ENCODE data around the gene NAA16. TPM values are rescaled to one million over a fixed set of nuclear protein-coding genes. Genes with fewer than 3 reads are reported as not detected.

Gene NAA16
- total RNA-seq, 1 experiment from 2014 or later, result 27.0 TPM

DNA sequence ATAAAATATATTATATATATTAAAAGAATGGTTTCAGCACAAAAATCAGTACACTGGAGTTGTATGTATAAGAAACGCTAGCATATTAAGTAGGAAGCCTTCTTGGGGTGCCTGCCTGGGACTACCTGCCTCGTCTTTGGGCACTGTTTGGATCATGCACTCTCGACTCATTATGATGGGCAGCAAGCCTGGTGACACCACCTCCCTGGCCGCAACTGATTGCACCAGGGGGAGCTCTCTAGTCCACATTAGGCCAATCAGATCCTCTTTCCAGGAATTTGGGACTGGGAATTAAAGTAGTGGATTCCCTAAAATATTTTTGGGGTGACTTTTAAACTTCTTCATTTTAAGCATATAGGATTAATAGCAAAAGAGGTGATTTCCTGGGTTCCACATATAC lies 90.3 kb downstream of the NAA16 start:
- Mint-ChIP-seq H3K4me1 (ENCODE audit: low read depth, unreplicated experiment) (no peaks in the 10 kb centered on the region), H3K4me3 (ENCODE audit: low read depth, unreplicated experiment) (no peak overlapping the region), H3K27me3 (ENCODE audit: unreplicated experiment) (no peaks in the 10 kb centered on the region), H3K27ac (ENCODE audit: unreplicated experiment) (no peak overlapping the region), H3K36me3 (ENCODE audit: insufficient read depth, unreplicated experiment) (no peaks in the 10 kb centered on the region), H3K9me3 (ENCODE audit: low read depth, unreplicated experiment) (no peaks in the 10 kb centered on the region)
- TF ChIP-seq, protein P1, sequence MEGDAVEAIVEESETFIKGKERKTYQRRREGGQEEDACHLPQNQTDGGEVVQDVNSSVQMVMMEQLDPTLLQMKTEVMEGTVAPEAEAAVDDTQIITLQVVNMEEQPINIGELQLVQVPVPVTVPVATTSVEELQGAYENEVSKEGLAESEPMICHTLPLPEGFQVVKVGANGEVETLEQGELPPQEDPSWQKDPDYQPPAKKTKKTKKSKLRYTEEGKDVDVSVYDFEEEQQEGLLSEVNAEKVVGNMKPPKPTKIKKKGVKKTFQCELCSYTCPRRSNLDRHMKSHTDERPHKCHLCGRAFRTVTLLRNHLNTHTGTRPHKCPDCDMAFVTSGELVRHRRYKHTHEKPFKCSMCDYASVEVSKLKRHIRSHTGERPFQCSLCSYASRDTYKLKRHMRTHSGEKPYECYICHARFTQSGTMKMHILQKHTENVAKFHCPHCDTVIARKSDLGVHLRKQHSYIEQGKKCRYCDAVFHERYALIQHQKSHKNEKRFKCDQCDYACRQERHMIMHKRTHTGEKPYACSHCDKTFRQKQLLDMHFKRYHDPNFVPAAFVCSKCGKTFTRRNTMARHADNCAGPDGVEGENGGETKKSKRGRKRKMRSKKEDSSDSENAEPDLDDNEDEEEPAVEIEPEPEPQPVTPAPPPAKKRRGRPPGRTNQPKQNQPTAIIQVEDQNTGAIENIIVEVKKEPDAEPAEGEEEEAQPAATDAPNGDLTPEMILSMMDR (IDR thresholded peaks at IDR 0.05; ENCODE audit: unreplicated experiment), result no peak
- CTCF ChIA-PET, result no interaction called here
- BruUV-seq (replicated peaks), result no TSS peak
- DNase-seq, result no peak
- intact Hi-C loops (cut with micrococcal nuclease; ENCODE audit: unreplicated experiment), result no loop called here

DNA sequence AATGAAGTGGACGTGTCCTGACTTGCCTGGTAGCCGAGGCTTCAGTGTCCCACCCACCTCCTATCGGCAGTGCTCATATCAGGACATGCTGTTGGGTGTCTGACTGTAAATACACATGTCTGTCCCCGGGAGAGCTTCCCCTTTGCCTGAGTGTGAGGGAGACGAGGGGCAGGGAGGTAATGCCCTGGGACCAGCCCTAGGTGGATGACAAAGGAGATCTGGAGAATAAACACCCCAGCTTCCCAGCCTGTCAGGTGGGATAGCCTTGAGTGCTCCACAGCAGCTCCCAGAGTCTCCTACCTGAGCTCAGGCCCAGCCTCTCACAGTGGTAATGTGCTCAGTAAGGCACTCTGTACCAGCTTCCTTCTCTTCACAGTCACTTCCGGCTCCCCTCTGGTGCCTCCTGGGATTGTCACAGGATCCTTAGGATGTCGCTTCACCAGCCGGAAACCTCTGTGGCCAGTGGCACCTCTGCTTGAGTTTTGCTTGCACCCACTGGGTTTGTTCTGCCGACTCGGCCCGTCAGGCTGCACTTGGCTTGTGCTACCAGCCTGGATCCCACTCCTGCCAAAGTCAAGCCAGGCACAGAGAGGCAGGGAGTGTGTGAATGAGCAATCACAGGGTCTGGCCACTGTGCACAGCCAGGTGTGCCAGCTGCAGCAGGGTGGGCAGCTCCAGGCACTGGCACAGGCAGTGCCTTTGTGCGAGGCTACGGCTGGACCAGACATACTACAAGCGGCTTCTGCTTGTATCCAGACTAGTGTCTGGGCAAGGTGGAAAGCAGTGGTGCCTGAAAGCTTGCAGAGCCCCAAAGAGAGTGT lies 91.8 kb downstream of the NAA16 start:
- intact Hi-C loops (cut with micrococcal nuclease; ENCODE audit: unreplicated experiment), result no loop called here
- TF ChIP-seq, protein P1 (IDR thresholded peaks at IDR 0.05; ENCODE audit: unreplicated experiment), result no peak
- H3K27ac Mint-ChIP-seq (ENCODE audit: unreplicated experiment), result no peak overlapping the region
- H3K9me3 Mint-ChIP-seq (ENCODE audit: low read depth, unreplicated experiment), result no peaks in the 10 kb centered on the region
- CTCF ChIA-PET, result interaction anchor here (1.3 kb wide), 1 partner anchor 18 kb away, joined by 3 read pairs; no protein-coding TSS in a partner anchor
- H3K4me3 Mint-ChIP-seq (ENCODE audit: low read depth, unreplicated experiment), result no peak overlapping the region
- no peak for DNase-seq
- no TSS peak for BruUV-seq (replicated peaks)
- no peaks in the 10 kb centered on the region for H3K27me3 Mint-ChIP-seq (ENCODE audit: unreplicated experiment)
- H3K4me1 Mint-ChIP-seq (ENCODE audit: low read depth, unreplicated experiment), result no peaks in the 10 kb centered on the region
- no peaks in the 10 kb centered on the region for H3K36me3 Mint-ChIP-seq (ENCODE audit: insufficient read depth, unreplicated experiment)

DNA sequence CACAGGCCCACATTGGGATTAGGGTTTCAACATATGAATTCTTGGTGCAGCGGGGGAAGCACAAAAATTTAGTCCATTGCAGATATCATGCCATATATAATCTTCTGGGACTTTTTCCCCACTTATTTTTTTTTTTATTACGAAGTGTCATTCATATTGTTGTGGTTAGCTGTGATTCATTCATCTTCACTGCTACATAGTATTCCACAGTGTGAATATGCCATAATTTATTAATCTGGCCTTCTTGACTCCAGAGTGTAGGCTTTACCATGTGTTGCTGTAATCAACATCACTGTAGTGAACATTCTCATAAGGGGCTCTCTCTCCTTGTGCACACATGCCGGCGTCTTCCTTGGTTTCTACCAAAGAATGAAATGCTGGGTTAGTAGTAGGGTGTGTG lies 92.9 kb downstream of the NAA16 start:
- no peak overlapping the region for H3K4me3 Mint-ChIP-seq (ENCODE audit: low read depth, unreplicated experiment)
- H3K9me3 Mint-ChIP-seq (ENCODE audit: low read depth, unreplicated experiment), result no peaks in the 10 kb centered on the region
- no peak for DNase-seq
- TF ChIP-seq, protein P1 (IDR thresholded peaks at IDR 0.05; ENCODE audit: unreplicated experiment), result no peak
- H3K27ac Mint-ChIP-seq (ENCODE audit: unreplicated experiment), result no peak overlapping the region
- no peaks in the 10 kb centered on the region for H3K27me3 Mint-ChIP-seq (ENCODE audit: unreplicated experiment)
- CTCF ChIA-PET, result no interaction called here
- intact Hi-C loops (cut with micrococcal nuclease; ENCODE audit: unreplicated experiment), result no loop called here
- H3K36me3 Mint-ChIP-seq (ENCODE audit: insufficient read depth, unreplicated experiment), result no peaks in the 10 kb centered on the region
- no TSS peak for BruUV-seq (replicated peaks)
- H3K4me1 Mint-ChIP-seq (ENCODE audit: low read depth, unreplicated experiment), result no peaks in the 10 kb centered on the region

DNA sequence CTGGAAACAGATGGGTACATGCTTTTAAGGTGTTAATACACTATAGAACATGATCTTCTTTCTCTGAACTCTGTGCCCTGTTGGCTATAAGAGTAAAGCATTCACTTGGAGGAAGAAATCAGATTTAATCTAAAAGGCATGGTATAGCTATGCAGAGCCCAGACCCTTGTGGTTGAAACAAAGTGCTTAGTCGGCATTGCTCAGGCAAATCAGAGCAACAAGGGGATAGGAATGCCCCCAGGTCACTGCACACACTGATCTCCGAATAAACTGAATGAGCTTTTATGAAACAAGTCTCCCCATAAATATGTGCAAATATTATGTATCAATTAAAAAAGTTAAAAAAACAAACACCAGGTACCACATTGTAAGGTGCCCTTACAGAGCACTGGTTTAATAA lies 94.3 kb downstream of the NAA16 start:
- H3K9me3 Mint-ChIP-seq (ENCODE audit: low read depth, unreplicated experiment), result no peaks in the 10 kb centered on the region
- no peaks in the 10 kb centered on the region for H3K27me3 Mint-ChIP-seq (ENCODE audit: unreplicated experiment)
- BruUV-seq (replicated peaks), result no TSS peak
- CTCF ChIA-PET, result no interaction called here
- no peaks in the 10 kb centered on the region for H3K36me3 Mint-ChIP-seq (ENCODE audit: insufficient read depth, unreplicated experiment)
- no peak overlapping the region for H3K4me3 Mint-ChIP-seq (ENCODE audit: low read depth, unreplicated experiment)
- intact Hi-C loops (cut with micrococcal nuclease; ENCODE audit: unreplicated experiment), result no loop called here
- H3K27ac Mint-ChIP-seq (ENCODE audit: unreplicated experiment), result no peak overlapping the region
- no peaks in the 10 kb centered on the region for H3K4me1 Mint-ChIP-seq (ENCODE audit: low read depth, unreplicated experiment)
- TF ChIP-seq, protein P1 (IDR thresholded peaks at IDR 0.05; ENCODE audit: unreplicated experiment), result no peak
- DNase-seq, result no peak

Data from Calu3 (cell line).